Posterior cingulate gyrus (tissue), 11 donors: ENCODE data around the gene AKAP3.
A peak's percentile ranks its signal among the peaks of the same experiment; 100 is the strongest.

Experiments
- DNase-seq, 10 donors: peaks; one replicate each; pipeline versions ENCODE4 v3.0.0 to v3.0.0-alpha.2; 2020 to 2021; ENCODE audit warnings: mixed read lengths in 3 of 10
- intact Hi-C: fragments of 100-400 bp; cut with DNase I; formaldehyde crosslinking; loops from one replicate; pipeline ENCODE4 v1.15.1; 2023

Gene AKAP3

GRCh38 chr12:4648501-4649357, at the start of gene AKAP3, which contains the start of gene NDUFA9:
Gene AKAP3 (minus strand): TSS chr12:4649051. CDS start chr12:4638196, 10,855 bp downstream.
Gene NDUFA9 (plus strand): TSS chr12:4649114. CDS start chr12:4649127, 13 bp downstream.
- peak; percentile 74 to 96 (median 84) for DNase-seq
- intact Hi-C loops = loop anchor here (1.0 kb wide), 1 partner anchor 44 kb away; no protein-coding TSS in a partner anchor

DNA sequence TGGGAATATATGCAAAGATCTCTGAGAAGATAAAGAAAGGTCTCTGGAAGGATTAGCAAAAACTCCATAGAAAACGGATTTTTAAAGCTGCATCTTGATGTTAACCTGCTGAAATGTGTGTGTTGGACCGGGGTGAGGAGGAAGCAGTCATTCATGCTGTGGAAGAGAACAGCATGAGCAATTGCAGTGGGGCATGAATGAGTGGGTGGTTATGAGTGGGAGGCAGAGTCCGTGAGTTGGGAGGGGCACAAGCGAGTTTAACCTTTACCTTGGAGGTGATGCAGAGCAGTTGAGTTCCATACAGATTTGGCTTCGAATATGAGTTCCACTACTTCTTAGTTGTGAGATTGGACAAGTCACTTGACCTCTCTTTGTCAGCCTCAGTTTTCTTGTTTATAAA, 41.9 kb upstream of the AKAP3 start:
- DNase-seq = no peak
- intact Hi-C loops = no loop called here

DNA sequence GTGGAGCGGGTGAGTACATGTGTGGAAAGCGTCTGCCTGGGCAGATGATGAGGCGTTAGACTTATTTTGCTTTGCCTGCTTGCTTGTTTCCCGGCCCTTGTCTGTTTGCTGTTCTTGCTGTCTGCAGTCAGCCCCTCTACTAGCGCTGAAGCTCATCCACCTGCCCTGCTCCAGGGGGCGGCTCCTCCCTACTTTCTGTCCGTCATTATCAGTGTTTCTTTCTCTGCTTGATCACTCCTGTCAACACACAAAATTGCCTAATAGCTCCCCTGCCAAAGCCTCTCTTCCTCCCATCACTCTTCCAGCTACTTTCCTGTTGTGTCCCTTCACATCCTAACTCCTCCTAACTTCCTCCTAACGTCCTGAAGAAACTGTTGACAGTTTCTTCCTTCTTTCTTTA, 36.5 kb upstream of the AKAP3 start:
- intact Hi-C loops = no loop called here

GRCh38 chr12:4681732-4682131, 32.9 kb upstream of the AKAP3 start:
- intact Hi-C loops = no loop called here
- DNase-seq = no peak

More for the DNA sequence above, 36.5 kb upstream of the AKAP3 start:
- DNase-seq = no peak

DNA sequence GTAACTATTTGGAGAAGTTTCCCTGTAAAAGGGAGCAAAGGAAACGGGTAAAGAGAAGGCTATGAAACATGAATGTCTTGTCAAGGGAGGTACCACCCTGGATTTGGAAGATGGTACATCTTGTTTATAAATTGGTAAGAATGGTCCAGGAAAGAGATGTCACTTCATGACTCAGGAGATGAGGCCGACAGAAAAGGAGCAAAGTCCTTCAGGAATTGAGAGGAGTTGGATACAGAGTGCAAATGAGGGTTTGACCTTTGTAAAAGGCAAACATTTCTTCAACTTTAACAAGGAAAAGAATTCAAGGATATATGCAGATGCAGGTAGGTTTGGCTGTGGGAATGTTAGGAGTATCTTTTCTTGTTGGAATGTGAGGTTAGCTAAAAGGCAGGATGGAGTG, 30.9 kb upstream of the AKAP3 start:
- intact Hi-C loops = no loop called here
- DNase-seq = no peak

GRCh38 chr12:4665236-4665635, 16.4 kb upstream of the AKAP3 start:
- no peak for DNase-seq
- intact Hi-C loops = no loop called here

- DNase-seq = no peak
- intact Hi-C loops = no loop called here
Measured at GRCh38 chr12:4663971-4664505, 15.2 kb upstream of the AKAP3 start.

DNA sequence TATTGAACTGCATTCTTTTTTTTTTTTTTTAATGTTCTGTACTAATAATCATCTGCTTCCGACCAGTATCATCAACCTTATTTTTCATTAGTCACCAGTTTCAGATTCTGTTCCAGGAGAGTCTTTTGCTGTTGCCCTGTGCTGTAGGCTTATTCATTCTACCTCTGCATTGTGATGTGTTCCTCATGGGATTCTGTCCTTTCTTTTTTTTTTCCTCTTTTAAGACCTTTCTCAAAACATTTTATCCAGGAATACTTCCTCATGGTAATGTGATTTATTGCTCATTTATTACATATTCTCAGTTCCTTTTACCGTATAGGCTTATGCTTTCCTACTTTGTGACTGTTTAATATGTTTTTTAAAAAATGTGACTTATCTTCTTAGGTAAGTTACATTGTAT, 4.8 kb upstream of the AKAP3 start:
- intact Hi-C loops = no loop called here
- no peak for DNase-seq

GRCh38 chr12:4653257-4653656, 4.4 kb upstream of the AKAP3 start:
- intact Hi-C loops = no loop called here
- DNase-seq = no peak

DNA sequence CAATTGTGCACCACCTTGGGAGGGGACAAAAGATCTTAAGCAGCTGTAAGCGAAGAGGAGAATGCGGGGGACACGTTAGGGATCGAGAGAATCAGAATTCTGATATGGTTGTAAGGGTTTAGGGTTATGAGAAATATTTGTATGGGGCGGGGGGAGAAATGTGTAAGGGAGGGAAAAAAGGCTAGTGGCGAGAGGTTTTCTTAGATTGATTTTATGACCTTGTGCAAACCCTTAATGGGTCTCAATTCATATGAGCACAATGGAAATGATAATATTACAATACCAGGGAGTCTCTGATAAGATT, 459 bp upstream of the AKAP3 start:
- DNase-seq = no peak
- intact Hi-C loops = no loop called here

GRCh38 chr12:4648104-4648500, 749 bp downstream of the AKAP3 start:
- DNase-seq = no peak
- intact Hi-C loops = loop anchor here (1.0 kb wide), 1 partner anchor 44 kb away; no protein-coding TSS in a partner anchor

DNA sequence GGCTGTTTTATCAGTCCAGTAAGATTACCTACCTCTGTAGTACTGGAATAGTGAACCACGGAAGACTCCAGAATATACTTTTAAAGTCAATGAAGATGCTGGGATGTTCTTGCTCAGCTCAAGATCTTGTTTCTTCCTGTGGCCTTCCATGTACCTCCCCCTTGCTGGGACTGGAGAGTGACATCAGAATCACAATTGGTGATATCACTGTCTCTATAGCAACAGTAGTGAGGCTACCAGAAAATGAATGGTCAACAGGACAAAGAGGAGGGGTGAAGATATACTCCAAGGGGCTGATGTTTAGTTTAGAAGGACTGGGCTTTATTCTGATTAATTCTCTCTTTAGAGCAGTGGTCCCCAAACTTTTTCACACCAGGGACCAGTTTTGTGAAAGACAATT, 3.8 kb downstream of the AKAP3 start:
- intact Hi-C loops = no loop called here

DNA sequence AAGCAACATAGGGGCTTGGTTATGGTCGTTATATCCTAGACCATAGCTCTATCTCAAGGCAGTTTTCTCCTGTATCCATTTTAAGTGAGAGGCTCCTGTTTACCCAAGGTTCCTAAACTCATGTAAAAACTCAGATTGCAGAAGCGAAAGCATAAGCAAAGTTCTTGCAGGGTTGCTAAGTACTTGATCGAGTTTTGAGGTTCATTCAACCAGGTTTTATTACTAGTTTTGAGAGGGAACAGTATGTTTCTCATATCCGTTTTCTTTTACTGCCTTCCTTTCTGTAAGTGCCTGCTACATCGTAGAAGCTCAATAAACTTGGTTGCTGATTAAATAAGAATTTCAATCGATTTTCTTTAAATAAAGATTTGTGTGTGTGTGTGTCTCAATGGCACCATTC, 5.1 kb downstream of the AKAP3 start:
- intact Hi-C loops = no loop called here
- DNase-seq = no peak

More for the DNA sequence above, 3.8 kb downstream of the AKAP3 start:
- no peak for DNase-seq

GRCh38 chr12:4630262-4630661, 18.6 kb downstream of the AKAP3 start:
- intact Hi-C loops = no loop called here
- no peak for DNase-seq

GRCh38 chr12:4628406-4628805, 20.4 kb downstream of the AKAP3 start:
- no peak for DNase-seq
- intact Hi-C loops = no loop called here

- intact Hi-C loops = no loop called here
- DNase-seq = no peak
Measured at GRCh38 chr12:4626543-4626942, 22.3 kb downstream of the AKAP3 start.

DNA sequence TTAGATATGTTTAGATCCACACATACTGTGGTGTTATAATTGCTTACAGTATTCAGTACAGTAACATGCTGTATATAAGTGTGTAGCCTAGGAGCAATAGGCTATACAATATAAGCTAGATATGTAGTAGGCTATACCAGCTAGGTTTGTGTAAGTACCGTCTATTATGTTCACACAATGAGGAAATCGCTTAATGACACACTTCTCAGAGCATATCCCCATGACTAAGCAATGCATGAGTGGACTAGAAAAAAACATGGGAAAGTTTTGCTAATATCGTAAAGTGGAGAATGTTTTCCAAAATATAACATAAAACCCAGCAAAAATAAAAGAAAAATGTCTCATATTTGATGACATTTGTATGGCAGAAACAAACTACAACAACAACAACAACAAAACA, 27.3 kb downstream of the AKAP3 start:
- intact Hi-C loops = no loop called here
- DNase-seq = no peak

DNA sequence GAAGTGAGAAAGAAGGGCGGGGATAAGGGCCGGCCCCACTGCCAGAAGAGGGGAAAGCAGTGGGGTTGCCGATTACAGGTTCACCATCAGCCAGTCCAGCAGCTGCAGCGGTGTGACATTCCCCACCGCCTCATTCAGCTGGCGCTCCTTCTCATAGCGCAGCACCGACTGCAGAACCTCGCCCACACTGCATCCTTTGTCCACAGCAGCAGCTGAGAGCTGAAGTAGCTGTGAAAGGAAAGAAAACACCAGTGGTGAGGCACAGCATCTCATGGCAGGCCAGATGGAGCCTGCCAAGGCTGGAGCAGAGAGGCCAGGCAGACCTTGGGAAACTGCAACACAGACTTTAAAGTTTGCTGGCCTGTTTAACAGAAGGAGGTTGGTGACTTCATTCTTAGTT, 33.2 kb downstream of the AKAP3 start:
- peak; percentile 11 to 89 (median 42) for DNase-seq
- intact Hi-C loops = no loop called here

DNA sequence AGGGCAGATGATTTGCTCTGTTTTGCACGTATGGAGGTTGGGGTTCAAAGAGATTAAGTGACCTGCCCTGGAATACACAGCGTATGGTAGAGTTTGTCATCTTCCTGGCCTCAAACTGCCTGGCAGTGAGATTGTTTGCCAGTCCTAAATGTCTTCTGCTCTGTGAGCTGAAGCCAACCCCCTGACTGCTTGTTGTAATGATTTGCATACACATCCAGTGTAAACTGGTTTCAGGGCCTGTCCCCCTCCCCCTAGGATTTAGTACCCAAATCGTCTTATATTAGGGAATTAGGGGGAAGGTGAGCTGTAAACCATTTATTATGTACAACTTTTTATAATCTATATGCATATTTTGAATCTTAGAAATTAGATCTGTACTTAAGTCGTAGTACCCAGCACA, 38.4 kb downstream of the AKAP3 start:
- DNase-seq = no peak
- intact Hi-C loops = no loop called here

DNA sequence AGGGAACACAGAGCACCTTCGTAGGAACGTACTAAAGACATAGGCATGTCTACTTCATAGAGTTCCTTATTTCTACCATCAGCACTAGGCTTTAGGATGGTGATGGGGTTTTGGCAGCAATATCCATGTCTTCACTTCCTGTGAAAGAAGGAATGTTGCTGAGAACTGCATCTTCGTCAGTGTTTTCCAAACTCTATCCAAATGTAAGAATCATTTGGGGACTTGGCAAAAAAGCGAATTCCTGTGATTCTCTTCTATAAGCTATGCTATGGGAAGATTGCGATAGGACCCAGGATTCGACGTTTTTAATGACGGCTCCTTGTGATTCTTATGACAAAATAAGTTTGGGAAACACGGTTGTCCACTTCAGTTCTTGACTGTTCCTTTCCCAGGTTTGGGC, 39.8 kb downstream of the AKAP3 start:
- DNase-seq = no peak
- intact Hi-C loops = no loop called here

DNA sequence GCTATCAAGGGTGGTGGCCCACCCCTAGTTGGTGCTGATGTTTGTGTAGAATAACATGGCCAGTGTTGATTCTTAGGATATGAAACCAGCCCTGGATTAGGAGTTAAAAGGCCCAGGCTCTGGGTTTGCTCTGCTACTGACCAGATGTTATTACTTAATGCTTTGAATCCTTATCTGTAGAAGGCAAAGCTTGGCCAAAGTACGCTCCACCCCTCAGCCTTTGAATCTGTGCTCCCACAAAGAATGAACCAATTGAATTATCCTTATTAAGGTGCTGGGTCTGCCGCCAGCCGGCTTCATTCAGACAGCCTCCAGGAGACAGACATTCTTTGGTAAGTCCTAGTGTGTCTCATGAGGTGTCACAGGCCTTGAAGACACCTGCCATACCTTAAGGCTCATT, 41.8 kb downstream of the AKAP3 start:
- no peak for DNase-seq
- intact Hi-C loops = no loop called here

- DNase-seq = peak; percentile 68 to 97 (median 80)
- intact Hi-C loops = loop anchor here (1.0 to 5.0 kb wide), 2 partner anchors 44 to 153 kb away; no protein-coding TSS in a partner anchor
Measured at GRCh38 chr12:4604684-4605193, 44.1 kb downstream of the AKAP3 start.
